ENCODE measurements around the gene P2RY14. TPM values are rescaled to one million over a fixed set of nuclear protein-coding genes. Genes with fewer than 3 reads are reported as not detected.

The P2RY14 gene
- total RNA-seq, 4 donors from 2014 or later: 3.0 to 14.2 (median 12.4) TPM

DNA sequence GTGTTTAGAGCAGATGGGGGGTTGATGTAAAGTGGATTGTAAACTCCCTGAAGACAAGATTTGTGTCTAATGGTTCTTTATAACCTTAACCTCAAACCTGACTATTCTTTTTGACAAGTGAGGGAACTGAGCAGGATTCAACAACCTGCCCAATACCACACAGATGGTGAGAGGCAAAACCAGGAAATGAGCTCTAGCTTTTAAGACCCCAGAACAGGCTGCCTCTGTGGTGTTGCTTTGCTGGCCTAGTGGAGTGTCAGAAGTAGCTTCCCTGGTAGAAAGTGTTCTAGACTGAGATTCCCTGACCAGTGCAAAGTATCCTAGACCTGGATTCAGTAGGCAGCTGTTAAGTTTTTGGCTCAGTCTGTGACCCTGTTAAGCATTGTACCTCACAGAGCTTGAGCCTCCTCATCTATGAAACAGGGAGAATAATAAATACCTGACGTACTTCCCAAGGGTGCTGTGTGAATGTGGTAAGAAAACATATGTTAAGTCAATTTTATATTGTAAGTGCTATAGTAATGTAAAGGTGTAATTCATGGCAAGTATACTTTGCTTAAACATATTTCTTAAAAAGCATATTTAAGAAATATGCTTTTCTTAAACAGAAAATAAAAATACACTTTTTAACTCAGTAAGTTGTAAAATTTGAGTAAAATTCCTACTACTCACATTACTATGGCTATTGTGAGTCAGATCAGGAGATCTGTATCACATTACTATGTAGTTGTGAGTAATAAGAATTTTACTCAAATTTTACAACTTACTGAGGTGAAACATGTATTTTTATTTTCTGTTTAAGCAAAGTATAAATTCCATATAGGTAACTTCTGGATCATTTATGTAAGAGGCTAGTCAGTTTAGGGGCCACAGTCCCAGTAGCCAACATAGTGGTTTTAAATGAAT, 29.5 kb upstream of the P2RY14 start:
- 96% methylated on average over 1 of the region's 1 CpG for WGBS
- intact Hi-C loops (cut with DNase I): no loop called here
- Histone ChIP-seq H3K9me3 (no peaks in the 10 kb centered on the region), H3K4me1 (peaks cover 0 to 12% (median 0%) of the 10 kb centered on the region in 4 donors), H3K36me3 (no peaks in the 10 kb centered on the region), H3K27me3 (no peaks in the 10 kb centered on the region), H3K4me3 (no peak overlapping the region), H3K27ac (replicated peaks in 1 of 4) (no peak overlapping the region)
- DNase-seq (ENCODE audit: extremely low spot score): peak; percentile 29
- TF ChIP-seq, protein P1, sequence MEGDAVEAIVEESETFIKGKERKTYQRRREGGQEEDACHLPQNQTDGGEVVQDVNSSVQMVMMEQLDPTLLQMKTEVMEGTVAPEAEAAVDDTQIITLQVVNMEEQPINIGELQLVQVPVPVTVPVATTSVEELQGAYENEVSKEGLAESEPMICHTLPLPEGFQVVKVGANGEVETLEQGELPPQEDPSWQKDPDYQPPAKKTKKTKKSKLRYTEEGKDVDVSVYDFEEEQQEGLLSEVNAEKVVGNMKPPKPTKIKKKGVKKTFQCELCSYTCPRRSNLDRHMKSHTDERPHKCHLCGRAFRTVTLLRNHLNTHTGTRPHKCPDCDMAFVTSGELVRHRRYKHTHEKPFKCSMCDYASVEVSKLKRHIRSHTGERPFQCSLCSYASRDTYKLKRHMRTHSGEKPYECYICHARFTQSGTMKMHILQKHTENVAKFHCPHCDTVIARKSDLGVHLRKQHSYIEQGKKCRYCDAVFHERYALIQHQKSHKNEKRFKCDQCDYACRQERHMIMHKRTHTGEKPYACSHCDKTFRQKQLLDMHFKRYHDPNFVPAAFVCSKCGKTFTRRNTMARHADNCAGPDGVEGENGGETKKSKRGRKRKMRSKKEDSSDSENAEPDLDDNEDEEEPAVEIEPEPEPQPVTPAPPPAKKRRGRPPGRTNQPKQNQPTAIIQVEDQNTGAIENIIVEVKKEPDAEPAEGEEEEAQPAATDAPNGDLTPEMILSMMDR (IDR thresholded peaks at IDR 0.05): no peak
- TF ChIP-seq POLR2A (IDR thresholded peaks at IDR 0.05; ENCODE audit: low read depth) (no peak), POLR2AphosphoS5 (IDR thresholded peaks at IDR 0.05) (no peak), EP300 (IDR thresholded peaks at IDR 0.05) (no peak)

DNA sequence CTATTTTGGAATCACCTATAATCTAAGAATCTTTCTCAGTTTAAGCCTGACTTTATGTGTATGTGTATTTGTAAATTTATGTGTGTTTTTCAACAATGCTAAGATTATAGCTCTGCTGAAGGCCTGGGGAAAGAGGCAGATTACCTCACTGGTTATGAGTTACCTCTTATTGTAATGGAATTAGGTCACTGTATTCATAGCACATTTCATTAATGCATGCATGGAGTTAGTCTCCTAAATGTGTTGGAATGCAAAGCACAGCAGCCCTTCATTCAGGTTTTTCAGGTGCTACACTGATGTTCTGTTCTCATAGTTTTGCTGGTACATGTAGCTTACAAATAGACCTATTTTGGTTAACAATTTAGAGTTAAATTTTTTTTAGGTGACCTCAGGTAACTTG, 28.8 kb upstream of the P2RY14 start:
- TF ChIP-seq POLR2A (IDR thresholded peaks at IDR 0.05; ENCODE audit: low read depth) (no peak), POLR2AphosphoS5 (IDR thresholded peaks at IDR 0.05) (no peak), EP300 (IDR thresholded peaks at IDR 0.05) (no peak)
- TF ChIP-seq, protein P1 (IDR thresholded peaks at IDR 0.05): no peak
- Histone ChIP-seq H3K27me3 (no peaks in the 10 kb centered on the region), H3K9me3 (no peaks in the 10 kb centered on the region)

GRCh38 chr3:151306168-151306810, 27.9 kb upstream of the P2RY14 start:
- Histone ChIP-seq H3K36me3 (no peaks in the 10 kb centered on the region), H3K27me3 (no peaks in the 10 kb centered on the region), H3K4me1 (peaks cover 0 to 12% (median 0%) of the 10 kb centered on the region in 4 donors), H3K9me3 (no peaks in the 10 kb centered on the region), H3K27ac (replicated peaks in 1 of 4) (no peak overlapping the region), H3K4me3 (no peak overlapping the region)
- no peak for TF ChIP-seq POLR2AphosphoS5 (IDR thresholded peaks at IDR 0.05)
- TF ChIP-seq EP300 (IDR thresholded peaks at IDR 0.05): no peak
- no peak for TF ChIP-seq POLR2A (IDR thresholded peaks at IDR 0.05; ENCODE audit: low read depth)
- intact Hi-C loops (cut with DNase I): no loop called here
- 94% methylated on average over 6 of the region's 6 CpGs for WGBS
- DNase-seq (ENCODE audit: extremely low spot score): peak; percentile 80

More for the DNA sequence above, 28.8 kb upstream of the P2RY14 start:
- H3K36me3 ChIP-seq: no peaks in the 10 kb centered on the region
- peaks cover 0 to 12% (median 0%) of the 10 kb centered on the region in 4 donors for H3K4me1 ChIP-seq
- H3K27ac ChIP-seq (replicated peaks in 1 of 4): no peak overlapping the region
- DNase-seq (ENCODE audit: extremely low spot score): no peak
- intact Hi-C loops (cut with DNase I): no loop called here
- no peak overlapping the region for H3K4me3 ChIP-seq

- intact Hi-C loops (cut with DNase I): no loop called here
- Histone ChIP-seq H3K27me3 (no peaks in the 10 kb centered on the region), H3K4me1 (peaks cover 0 to 12% (median 0%) of the 10 kb centered on the region in 4 donors), H3K9me3 (no peaks in the 10 kb centered on the region), H3K36me3 (no peaks in the 10 kb centered on the region), H3K27ac (replicated peaks in 1 of 4) (no peak overlapping the region), H3K4me3 (no peak overlapping the region)
- DNase-seq (ENCODE audit: extremely low spot score): peak; percentile 50
- 75% methylated on average over 4 of the region's 4 CpGs for WGBS
- TF ChIP-seq, protein P1 (IDR thresholded peaks at IDR 0.05): no peak
- TF ChIP-seq EP300 (IDR thresholded peaks at IDR 0.05) (no peak), POLR2A (IDR thresholded peaks at IDR 0.05; ENCODE audit: low read depth) (no peak), POLR2AphosphoS5 (IDR thresholded peaks at IDR 0.05) (no peak)
Measured at GRCh38 chr3:151305775-151306151, 27.4 kb upstream of the P2RY14 start.

Data from esophagus muscularis mucosa (tissue), 4 donors.